Cardiac fibroblast (primary cell): Measurements from ENCODE around the gene PEMT.

Source experiments
- DNase-seq, 2 donors: peaks; one replicate each; pipeline versions ENCODE4 v3.0.0 to v3.0.0-alpha.2; 2010; ENCODE audit warnings: low read depth in 2 of 2
- H3K4me3 ChIP-seq, 2 donors: replicated peaks in 1 of 2; 1 replicate in 1 of 2; 2 replicates in 1 of 2; pipeline ENCODE4 v1.5.1; 2011; ENCODE audit warnings: low read depth in 2 of 2, low read length in 2 of 2, mild to moderate bottlenecking in 2 of 2, moderate library complexity in 1 of 2
- CTCF ChIP-seq: IDR thresholded peaks from one replicate; pipeline ENCODE4 v1.5.1; 2011; ENCODE audit warnings: low read depth, mild to moderate bottlenecking, low read length, inconsistent platforms

PEMT gene

GRCh38 chr17:17564896-17565295 is 26.6 kb downstream of the PEMT start:
- DNase-seq = no peak
- H3K4me3 ChIP-seq = no peak overlapping the region
- no peak for TF ChIP-seq CTCF

- no peak for DNase-seq
- no peak for TF ChIP-seq CTCF
Measured at GRCh38 chr17:17564323-17564722, 27.2 kb downstream of the PEMT start.

GRCh38 chr17:17563530-17563929 is 28.0 kb downstream of the PEMT start:
- no peak overlapping the region for H3K4me3 ChIP-seq
- TF ChIP-seq CTCF = no peak
- no peak for DNase-seq

More at GRCh38 chr17:17564323-17564722, 27.2 kb downstream of the PEMT start:
- no peak overlapping the region for H3K4me3 ChIP-seq

- H3K4me3 ChIP-seq = no peak overlapping the region
- TF ChIP-seq CTCF = no peak
- no peak for DNase-seq
Measured at GRCh38 chr17:17562146-17562511, 29.4 kb downstream of the PEMT start.

GRCh38 chr17:17561408-17562145 is 29.9 kb downstream of the PEMT start:
- DNase-seq = no peak
- TF ChIP-seq CTCF = no peak
- no peak overlapping the region for H3K4me3 ChIP-seq

- no peak for TF ChIP-seq CTCF
- DNase-seq = no peak
- H3K4me3 ChIP-seq = no peak overlapping the region
Measured at GRCh38 chr17:17560975-17561374, 30.5 kb downstream of the PEMT start.

GRCh38 chr17:17560167-17560566 is 31.3 kb downstream of the PEMT start:
- no peak for TF ChIP-seq CTCF
- DNase-seq = no peak
- H3K4me3 ChIP-seq = no peak overlapping the region
